SJSA1 (cell line): ENCODE data around the gene HDDC3. TPM values are rescaled to one million over a fixed set of nuclear protein-coding genes. Genes with fewer than 3 reads are reported as not detected.
"Not testable (repeated sequence)": the region's sequence is repeated elsewhere in the genome, so short reads cannot be mapped to it uniquely, and the experiment has no call there.

Source experiments
- DNase-seq, 2 experiments: peaks; one replicate each; pipeline ENCODE4 v3.0.0-alpha.2; 2015 to 2020; ENCODE audit warnings: low spot score in 2 of 2, low read depth in 1 of 2
- H3K27ac ChIP-seq: fragments of 250-450 bp; sonication (Bioruptor Pico); 2 replicates; pipeline ENCODE4 v1.5.1; 2020; ENCODE audit warnings: mild to moderate bottlenecking, moderate library complexity
- H3K27me3 ChIP-seq: fragments of 250-450 bp; sonication (Bioruptor Pico); replicated peaks from 2 replicates; pipeline ENCODE4 v1.5.1; 2020; ENCODE audit warnings: mild to moderate bottlenecking, moderate library complexity
- H3K36me3 ChIP-seq: fragments of 250-450 bp; sonication (Bioruptor Pico); 2 replicates; pipeline ENCODE4 v1.5.1; 2020; ENCODE audit warnings: mild to moderate bottlenecking
- H3K4me1 ChIP-seq: fragments of 250-450 bp; sonication (Bioruptor Pico); replicated peaks from 2 replicates; pipeline ENCODE4 v1.6.1; 2021; ENCODE audit warnings: mild to moderate bottlenecking
- H3K4me3 ChIP-seq: fragments of 250-450 bp; sonication (Bioruptor Pico); 2 replicates; pipeline ENCODE4 v1.5.1; 2020; ENCODE audit warnings: mild to moderate bottlenecking
- H3K9me3 ChIP-seq: fragments of 250-450 bp; sonication (Bioruptor Pico); replicated peaks from 2 replicates; pipeline ENCODE4 v1.5.1; 2020; ENCODE audit warnings: mild to moderate bottlenecking
- total RNA-seq: library from RNA; depleted of rRNA; stranded (reverse); fragments of >200 nt; shearing (Covaris generic); gene quantifications from 2 replicates; pipeline ENCODE4 v1.2.3, GENCODE V29; 2014

HDDC3 gene
- total RNA-seq, 1 experiment from 2014 or later, result 10.0 TPM

DNA sequence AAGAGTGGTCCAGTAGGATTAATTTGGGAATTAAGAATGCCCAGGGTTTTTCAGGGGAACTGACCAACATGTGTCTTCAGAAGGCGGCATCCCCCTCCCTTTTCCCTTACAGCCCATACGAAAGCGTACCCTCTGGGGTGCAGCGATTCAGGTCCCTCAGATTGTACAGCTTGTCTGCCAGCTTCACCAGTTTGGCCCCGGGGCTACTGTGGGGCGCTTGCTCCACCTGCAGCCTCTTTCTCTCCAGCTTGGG lies 848 bp downstream of the HDDC3 start:
- peaks cover 5% of the 10 kb centered on the region for H3K36me3 ChIP-seq
- H3K27ac ChIP-seq, result no peak overlapping the region
- H3K4me1 ChIP-seq, result peaks cover 34% of the 10 kb centered on the region
- no peak for DNase-seq
- no peaks in the 10 kb centered on the region for H3K27me3 ChIP-seq
- no peaks in the 10 kb centered on the region for H3K9me3 ChIP-seq
- H3K4me3 ChIP-seq, result peak overlapping the region; percentile 59; the same call in 1 of the 2 replicates

DNA sequence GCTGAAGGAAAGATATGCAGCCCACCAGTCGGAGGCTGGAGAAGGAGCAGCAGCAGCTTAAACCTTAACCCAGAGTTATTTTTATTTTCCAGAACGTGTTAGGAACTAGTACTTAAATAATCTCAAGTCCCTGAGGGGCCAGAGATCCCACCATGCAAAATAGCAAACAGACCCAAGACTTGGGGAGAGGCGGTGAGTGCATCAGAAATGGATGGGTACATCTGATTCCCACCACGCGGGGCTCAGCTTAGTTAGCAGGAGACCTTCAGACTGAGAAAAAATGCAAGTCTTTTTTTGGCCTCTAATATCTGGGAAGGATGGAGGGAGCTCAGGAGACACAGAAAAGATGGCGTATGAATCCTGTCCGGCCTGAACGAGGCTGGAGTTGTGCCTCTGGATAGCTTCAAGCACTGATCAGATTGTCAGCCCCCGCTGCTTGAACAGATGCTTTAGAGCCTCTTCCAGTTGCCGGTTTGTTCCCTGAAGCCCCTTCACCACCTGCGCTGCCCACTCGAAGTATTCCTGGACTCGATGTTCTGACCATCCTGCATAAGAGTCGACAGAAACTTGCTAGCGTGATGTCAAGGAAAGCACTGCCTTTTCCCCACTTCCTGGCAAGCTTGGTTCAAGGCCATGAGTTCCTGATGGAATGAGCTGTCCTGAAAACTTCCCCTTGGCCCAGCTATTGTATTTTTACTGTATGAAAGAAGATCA lies 1.3 kb downstream of the HDDC3 start:
- no peak overlapping the region for H3K4me3 ChIP-seq
- H3K36me3 ChIP-seq, result no peaks in the 10 kb centered on the region; the same call in none of the 2 replicates
- no peak overlapping the region for H3K27ac ChIP-seq
- no peaks in the 10 kb centered on the region for H3K9me3 ChIP-seq
- H3K4me1 ChIP-seq, result peaks cover 30% of the 10 kb centered on the region
- H3K27me3 ChIP-seq, result no peaks in the 10 kb centered on the region
- no peak for DNase-seq

GRCh38 chr15:90929246-90930019 lies 2.9 kb downstream of the HDDC3 start:
- Histone ChIP-seq H3K27ac (peak overlapping the region; percentile 80), H3K4me3 (peak overlapping the region; percentile 47), H3K4me1 (peaks cover 20% of the 10 kb centered on the region), H3K27me3 (no peaks in the 10 kb centered on the region), H3K9me3 (no peaks in the 10 kb centered on the region), H3K36me3 (no peaks in the 10 kb centered on the region)
- no peak for DNase-seq

GRCh38 chr15:90928106-90928505 lies 4.2 kb downstream of the HDDC3 start:
- H3K4me1 ChIP-seq, result peaks cover 15% of the 10 kb centered on the region

GRCh38 chr15:90926766-90927165 lies 5.6 kb downstream of the HDDC3 start:
- H3K36me3 ChIP-seq, H3K9me3 ChIP-seq, H3K4me3 ChIP-seq, H3K27me3 ChIP-seq, H3K27ac ChIP-seq, H3K4me1 ChIP-seq, DNase-seq: not testable (repeated sequence)

More at GRCh38 chr15:90928106-90928505, 4.2 kb downstream of the HDDC3 start:
- not testable (repeated sequence) for H3K27me3 ChIP-seq, H3K27ac ChIP-seq, H3K36me3 ChIP-seq, H3K4me3 ChIP-seq, DNase-seq, H3K9me3 ChIP-seq

DNA sequence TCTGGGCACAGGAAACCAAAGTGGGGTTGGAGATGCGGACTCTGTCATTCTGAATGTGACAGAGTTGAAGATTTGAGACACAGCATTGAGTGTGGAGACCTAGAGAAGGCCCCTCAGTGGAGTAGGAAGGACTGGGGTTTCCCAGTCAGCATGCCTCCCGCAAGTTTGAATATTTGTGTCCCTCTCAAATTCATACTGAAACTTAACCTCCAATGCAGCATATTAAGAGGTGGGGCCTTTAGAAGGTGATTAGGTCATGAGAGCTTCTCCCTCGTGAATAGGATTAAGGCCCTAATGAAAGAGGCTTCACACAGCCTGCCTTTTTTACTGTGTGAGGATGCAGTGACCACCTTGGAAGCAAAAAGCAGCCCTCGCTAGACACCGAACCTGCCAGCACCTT lies 8.0 kb downstream of the HDDC3 start:
- no peak overlapping the region for H3K27ac ChIP-seq
- H3K9me3 ChIP-seq, result no peaks in the 10 kb centered on the region
- H3K36me3 ChIP-seq, result peaks cover 8% of the 10 kb centered on the region
- DNase-seq, result no peak
- no peaks in the 10 kb centered on the region for H3K27me3 ChIP-seq
- no peaks in the 10 kb centered on the region for H3K4me1 ChIP-seq
- H3K4me3 ChIP-seq, result no peak overlapping the region

GRCh38 chr15:90922712-90923322 lies 9.5 kb downstream of the HDDC3 start:
- peaks cover 16% of the 10 kb centered on the region for H3K36me3 ChIP-seq
- not testable (repeated sequence) for H3K9me3 ChIP-seq, DNase-seq, H3K27me3 ChIP-seq, H3K4me1 ChIP-seq, H3K4me3 ChIP-seq, H3K27ac ChIP-seq

GRCh38 chr15:90921887-90922286 lies 10.5 kb downstream of the HDDC3 start:
- DNase-seq, result no peak
- Histone ChIP-seq H3K36me3 (peaks cover 16% of the 10 kb centered on the region), H3K9me3 (no peaks in the 10 kb centered on the region), H3K4me1 (no peaks in the 10 kb centered on the region), H3K27me3 (no peaks in the 10 kb centered on the region), H3K4me3 (no peak overlapping the region), H3K27ac (no peak overlapping the region)

DNA sequence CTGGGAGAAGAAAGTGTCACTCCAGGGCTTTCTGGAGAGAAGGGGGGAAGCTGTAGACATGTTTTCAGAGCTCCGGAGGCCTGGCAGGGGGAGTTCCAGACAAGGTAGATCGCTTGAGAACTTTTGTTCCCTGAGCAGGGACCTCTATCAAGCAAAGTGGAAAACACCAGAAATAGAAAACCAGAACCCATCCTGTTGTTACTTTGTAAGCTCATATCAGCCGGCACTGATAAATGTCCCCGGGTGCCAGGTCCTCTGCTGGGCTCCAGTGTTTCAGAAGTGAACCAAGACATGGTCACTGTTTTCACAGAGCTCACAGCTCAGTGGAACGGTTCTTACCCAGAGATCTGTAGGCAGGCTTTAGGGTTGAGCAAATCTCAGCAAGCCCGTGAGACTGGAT lies 13.5 kb downstream of the HDDC3 start:
- Histone ChIP-seq H3K27me3 (no peaks in the 10 kb centered on the region), H3K4me3 (no peak overlapping the region), H3K36me3 (peaks cover 23% of the 10 kb centered on the region), H3K27ac (no peak overlapping the region), H3K4me1 (no peaks in the 10 kb centered on the region), H3K9me3 (no peaks in the 10 kb centered on the region)
- DNase-seq, result no peak

- Histone ChIP-seq H3K9me3 (no peaks in the 10 kb centered on the region), H3K4me1 (no peaks in the 10 kb centered on the region), H3K36me3 (peaks cover 28% of the 10 kb centered on the region), H3K27me3 (no peaks in the 10 kb centered on the region), H3K4me3 (no peak overlapping the region), H3K27ac (no peak overlapping the region)
- DNase-seq, result no peak
These were observed 14.1 kb downstream of the HDDC3 start for GRCh38 chr15:90918034-90918788.

GRCh38 chr15:90917569-90917968 lies 14.8 kb downstream of the HDDC3 start:
- no peaks in the 10 kb centered on the region for H3K4me1 ChIP-seq
- H3K27me3 ChIP-seq, result no peaks in the 10 kb centered on the region
- peaks cover 31% of the 10 kb centered on the region for H3K36me3 ChIP-seq
- no peak overlapping the region for H3K4me3 ChIP-seq
- H3K27ac ChIP-seq, result no peak overlapping the region
- no peaks in the 10 kb centered on the region for H3K9me3 ChIP-seq
- no peak for DNase-seq

GRCh38 chr15:90916461-90916860 lies 15.9 kb downstream of the HDDC3 start:
- Histone ChIP-seq H3K4me1 (no peaks in the 10 kb centered on the region), H3K36me3 (peaks cover 41% of the 10 kb centered on the region), H3K9me3 (no peaks in the 10 kb centered on the region), H3K4me3 (no peak overlapping the region), H3K27ac (no peak overlapping the region), H3K27me3 (no peaks in the 10 kb centered on the region)
- no peak for DNase-seq

DNA sequence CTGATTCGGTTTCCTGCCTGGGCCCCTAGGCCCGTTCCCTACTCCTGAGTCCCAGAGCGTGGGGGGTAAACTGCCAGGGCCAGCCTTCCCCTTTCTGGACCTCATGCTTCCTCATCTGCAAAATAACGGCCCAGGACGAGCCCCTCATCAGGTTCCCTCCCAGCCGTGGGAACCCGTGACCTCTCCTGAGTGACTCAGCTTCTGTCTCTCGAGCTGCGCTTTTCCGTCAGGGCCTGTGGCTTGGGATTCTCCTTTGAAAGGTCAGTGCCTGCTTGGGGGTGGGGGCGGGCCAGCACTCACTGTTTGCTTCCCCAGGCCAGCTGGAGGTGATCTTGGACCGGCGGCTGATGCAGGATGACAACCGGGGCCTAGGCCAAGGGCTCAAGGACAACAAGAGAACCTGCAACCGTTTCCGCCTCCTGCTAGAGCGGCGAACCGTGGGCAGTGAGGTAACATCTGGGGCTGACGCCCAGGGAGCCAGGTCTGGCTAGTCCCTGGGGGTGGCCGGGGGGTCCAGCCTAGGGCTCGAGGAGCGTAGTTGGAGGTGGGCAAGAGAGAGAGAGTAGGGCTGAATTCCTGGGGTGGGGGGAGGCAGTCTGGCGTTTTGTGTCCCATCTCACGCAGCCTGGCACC lies 16.4 kb downstream of the HDDC3 start:
- no peaks in the 10 kb centered on the region for H3K4me1 ChIP-seq
- no peak overlapping the region for H3K27ac ChIP-seq
- H3K9me3 ChIP-seq, result no peaks in the 10 kb centered on the region
- DNase-seq, result no peak
- no peaks in the 10 kb centered on the region for H3K27me3 ChIP-seq
- no peak overlapping the region for H3K4me3 ChIP-seq
- H3K36me3 ChIP-seq, result peaks cover 46% of the 10 kb centered on the region
